Measurements from ENCODE around the gene ANKRD35. TPM values are rescaled to one million over a fixed set of nuclear protein-coding genes. Genes with fewer than 3 reads are reported as not detected.

The ANKRD35 gene
- total and polyA plus RNA-seq, 9 of the 15 experiments (the other 6 are each of a cell fraction or from before 2014, with no cell fraction given) = 0.07 to 0.14 (median 0.07) TPM; not detected in 5

DNA sequence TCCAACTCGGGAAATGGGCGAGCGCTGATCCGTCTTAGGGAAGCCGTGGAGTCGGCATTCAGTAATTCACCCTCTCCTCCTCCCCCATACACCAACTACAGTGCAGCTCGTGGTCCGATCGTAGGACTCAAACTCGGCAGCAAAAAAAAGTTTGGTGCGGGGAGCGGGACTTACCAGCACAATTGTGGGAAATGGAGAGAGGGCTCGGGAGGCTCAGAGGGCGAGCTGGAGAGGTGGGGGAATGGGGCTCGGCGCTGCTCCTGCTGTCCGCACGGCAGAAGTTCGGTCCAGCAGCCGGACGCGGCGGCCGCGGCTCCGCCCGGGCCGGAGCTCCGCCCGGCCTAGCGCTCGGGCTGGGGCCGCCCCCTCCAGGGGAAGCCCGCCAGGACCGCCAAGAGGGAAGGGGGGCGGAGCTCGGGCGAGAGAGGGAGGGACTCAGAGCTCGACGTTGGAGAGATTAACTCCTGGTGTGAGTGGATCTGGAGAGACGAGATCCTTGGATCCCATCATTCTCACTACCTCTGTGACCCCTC lies 26.1 kb downstream of the ANKRD35 start (continued):
- TF ChIP-seq, protein P1, sequence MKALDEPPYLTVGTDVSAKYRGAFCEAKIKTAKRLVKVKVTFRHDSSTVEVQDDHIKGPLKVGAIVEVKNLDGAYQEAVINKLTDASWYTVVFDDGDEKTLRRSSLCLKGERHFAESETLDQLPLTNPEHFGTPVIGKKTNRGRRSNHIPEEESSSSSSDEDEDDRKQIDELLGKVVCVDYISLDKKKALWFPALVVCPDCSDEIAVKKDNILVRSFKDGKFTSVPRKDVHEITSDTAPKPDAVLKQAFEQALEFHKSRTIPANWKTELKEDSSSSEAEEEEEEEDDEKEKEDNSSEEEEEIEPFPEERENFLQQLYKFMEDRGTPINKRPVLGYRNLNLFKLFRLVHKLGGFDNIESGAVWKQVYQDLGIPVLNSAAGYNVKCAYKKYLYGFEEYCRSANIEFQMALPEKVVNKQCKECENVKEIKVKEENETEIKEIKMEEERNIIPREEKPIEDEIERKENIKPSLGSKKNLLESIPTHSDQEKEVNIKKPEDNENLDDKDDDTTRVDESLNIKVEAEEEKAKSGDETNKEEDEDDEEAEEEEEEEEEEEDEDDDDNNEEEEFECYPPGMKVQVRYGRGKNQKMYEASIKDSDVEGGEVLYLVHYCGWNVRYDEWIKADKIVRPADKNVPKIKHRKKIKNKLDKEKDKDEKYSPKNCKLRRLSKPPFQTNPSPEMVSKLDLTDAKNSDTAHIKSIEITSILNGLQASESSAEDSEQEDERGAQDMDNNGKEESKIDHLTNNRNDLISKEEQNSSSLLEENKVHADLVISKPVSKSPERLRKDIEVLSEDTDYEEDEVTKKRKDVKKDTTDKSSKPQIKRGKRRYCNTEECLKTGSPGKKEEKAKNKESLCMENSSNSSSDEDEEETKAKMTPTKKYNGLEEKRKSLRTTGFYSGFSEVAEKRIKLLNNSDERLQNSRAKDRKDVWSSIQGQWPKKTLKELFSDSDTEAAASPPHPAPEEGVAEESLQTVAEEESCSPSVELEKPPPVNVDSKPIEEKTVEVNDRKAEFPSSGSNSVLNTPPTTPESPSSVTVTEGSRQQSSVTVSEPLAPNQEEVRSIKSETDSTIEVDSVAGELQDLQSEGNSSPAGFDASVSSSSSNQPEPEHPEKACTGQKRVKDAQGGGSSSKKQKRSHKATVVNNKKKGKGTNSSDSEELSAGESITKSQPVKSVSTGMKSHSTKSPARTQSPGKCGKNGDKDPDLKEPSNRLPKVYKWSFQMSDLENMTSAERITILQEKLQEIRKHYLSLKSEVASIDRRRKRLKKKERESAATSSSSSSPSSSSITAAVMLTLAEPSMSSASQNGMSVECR (CRISPR knock-in tag; IDR thresholded peaks at IDR 0.05) = peak; percentile 56; the same call in 1 of the 2 replicates
- TF ChIP-seq MTF1 (CRISPR knock-in tag; IDR thresholded peaks at IDR 0.05; ENCODE audit: borderline replicate concordance) (no peak), FOXJ3 (CRISPR knock-in tag; IDR thresholded peaks at IDR 0.05) (no peak), NBN (IDR thresholded peaks at IDR 0.05; ENCODE audit: low read depth) (0 out of 2 replicates have a peak, but pooled peaks have one; percentile 12), KDM1A (IDR thresholded peaks at IDR 0.05) (0 out of 4 replicates have a peak, but pooled peaks of 1 of the 2 experiments have one; percentile 19), ZBTB7A (IDR thresholded peaks at IDR 0.05; ENCODE audit: borderline replicate concordance, control insufficient read depth, low read depth, low read length) (peak; percentile 46; the same call in 1 of the 2 replicates), POLR2G (IDR thresholded peaks at IDR 0.05; ENCODE audit: low read depth, low read length) (peak; percentile 84), MAZ (CRISPR knock-in tag; conservative IDR thresholded peaks at IDR 0.05 in 1 of 2, IDR thresholded peaks at IDR 0.05 in 1 of 2) (peak in 1 of 2 experiments; percentile 20; a peak in 1 of 4 replicates), MIER1 (IDR thresholded peaks at IDR 0.05; ENCODE audit: low read depth) (no peak), ZBTB8A (IDR thresholded peaks at IDR 0.05; ENCODE audit: partially characterized antibody) (no peak), L3MBTL2 (IDR thresholded peaks at IDR 0.05) (peak; percentile 57; the same call in 1 of the 2 replicates), HDAC1 (IDR thresholded peaks at IDR 0.05) (peak in 1 of 2 experiments; percentile 42; a peak in 1 of 4 replicates), HCFC1 (IDR thresholded peaks at IDR 0.05; ENCODE audit: low read depth, low read length) (no peak), RBBP5 (IDR thresholded peaks at IDR 0.05; ENCODE audit: borderline replicate concordance, insufficient read depth, low read length, poor library complexity, severe bottlenecking) (peak; percentile 52), SIN3A (IDR thresholded peaks at IDR 0.05; ENCODE audit: borderline replicate concordance in 2 of 2, control insufficient read depth in 1 of 2, low read depth in 2 of 2, low read length in 2 of 2) (peak; percentile 30 to 61; a peak in 3 of 4 replicates)
- TF ChIP-seq, protein P2, sequence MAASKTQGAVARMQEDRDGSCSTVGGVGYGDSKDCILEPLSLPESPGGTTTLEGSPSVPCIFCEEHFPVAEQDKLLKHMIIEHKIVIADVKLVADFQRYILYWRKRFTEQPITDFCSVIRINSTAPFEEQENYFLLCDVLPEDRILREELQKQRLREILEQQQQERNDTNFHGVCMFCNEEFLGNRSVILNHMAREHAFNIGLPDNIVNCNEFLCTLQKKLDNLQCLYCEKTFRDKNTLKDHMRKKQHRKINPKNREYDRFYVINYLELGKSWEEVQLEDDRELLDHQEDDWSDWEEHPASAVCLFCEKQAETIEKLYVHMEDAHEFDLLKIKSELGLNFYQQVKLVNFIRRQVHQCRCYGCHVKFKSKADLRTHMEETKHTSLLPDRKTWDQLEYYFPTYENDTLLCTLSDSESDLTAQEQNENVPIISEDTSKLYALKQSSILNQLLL (CRISPR knock-in tag; IDR thresholded peaks at IDR 0.05; ENCODE audit: borderline replicate concordance) = no peak
- TF ChIP-seq, protein P3, sequence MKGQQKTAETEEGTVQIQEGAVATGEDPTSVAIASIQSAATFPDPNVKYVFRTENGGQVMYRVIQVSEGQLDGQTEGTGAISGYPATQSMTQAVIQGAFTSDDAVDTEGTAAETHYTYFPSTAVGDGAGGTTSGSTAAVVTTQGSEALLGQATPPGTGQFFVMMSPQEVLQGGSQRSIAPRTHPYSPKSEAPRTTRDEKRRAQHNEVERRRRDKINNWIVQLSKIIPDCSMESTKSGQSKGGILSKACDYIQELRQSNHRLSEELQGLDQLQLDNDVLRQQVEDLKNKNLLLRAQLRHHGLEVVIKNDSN (CRISPR knock-in tag; IDR thresholded peaks at IDR 0.05) = peak; percentile 27; the same call in 1 of the 2 replicates
- TF ChIP-seq, protein P4, sequence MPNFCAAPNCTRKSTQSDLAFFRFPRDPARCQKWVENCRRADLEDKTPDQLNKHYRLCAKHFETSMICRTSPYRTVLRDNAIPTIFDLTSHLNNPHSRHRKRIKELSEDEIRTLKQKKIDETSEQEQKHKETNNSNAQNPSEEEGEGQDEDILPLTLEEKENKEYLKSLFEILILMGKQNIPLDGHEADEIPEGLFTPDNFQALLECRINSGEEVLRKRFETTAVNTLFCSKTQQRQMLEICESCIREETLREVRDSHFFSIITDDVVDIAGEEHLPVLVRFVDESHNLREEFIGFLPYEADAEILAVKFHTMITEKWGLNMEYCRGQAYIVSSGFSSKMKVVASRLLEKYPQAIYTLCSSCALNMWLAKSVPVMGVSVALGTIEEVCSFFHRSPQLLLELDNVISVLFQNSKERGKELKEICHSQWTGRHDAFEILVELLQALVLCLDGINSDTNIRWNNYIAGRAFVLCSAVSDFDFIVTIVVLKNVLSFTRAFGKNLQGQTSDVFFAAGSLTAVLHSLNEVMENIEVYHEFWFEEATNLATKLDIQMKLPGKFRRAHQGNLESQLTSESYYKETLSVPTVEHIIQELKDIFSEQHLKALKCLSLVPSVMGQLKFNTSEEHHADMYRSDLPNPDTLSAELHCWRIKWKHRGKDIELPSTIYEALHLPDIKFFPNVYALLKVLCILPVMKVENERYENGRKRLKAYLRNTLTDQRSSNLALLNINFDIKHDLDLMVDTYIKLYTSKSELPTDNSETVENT (CRISPR knock-in tag; IDR thresholded peaks at IDR 0.05) = peak; percentile 61; the same call in 1 of the 2 replicates
